Caco-2 (cell line): ENCODE results near the gene NGLY1. TPM values are rescaled to one million over a fixed set of nuclear protein-coding genes. Genes with fewer than 3 reads are reported as not detected.

Experiments
- BruUV-seq: library from RNA; stranded (reverse); fragments of 400-500 nt; replicated peaks from 2 replicates; lab custom pipeline; 2021; lab: Mats Ljungman, UMichigan
- CTCF ChIA-PET: fragments of 300-600 bp; sonication (Branson Sonifier 250); formaldehyde crosslinking; loops from one replicate; lab custom pipeline; 2022; ENCODE audit warnings: antibody characterized with exemption; lab: Charles Lee
- POLR2A ChIA-PET: fragments of 300-600 bp; sonication (Branson Sonifier 250); formaldehyde crosslinking; loops from one replicate; lab custom pipeline; 2022; ENCODE audit warnings: antibody characterized with exemption; lab: Charles Lee
- DNase-seq, 2 experiments: peaks; one replicate each; pipeline versions ENCODE4 v3.0.0 to v3.0.0-alpha.2; 2020 to 2022
- H3K27me3 ChIP-seq: replicated peaks from 2 replicates; pipeline ENCODE4 v1.6.0; 2011; ENCODE audit warnings: low read length; ENCODE audit not compliant: control insufficient read depth, insufficient read depth
- H3K36me3 ChIP-seq: 2 replicates; pipeline ENCODE4 v1.5.1; 2011; ENCODE audit warnings: low read length; ENCODE audit not compliant: control insufficient read depth, insufficient read depth
- H3K4me1 ChIP-seq: fragments of 250-450 bp; sonication (Bioruptor Pico); 2 replicates; pipeline ENCODE4 v1.5.1; 2020; ENCODE audit warnings: mild to moderate bottlenecking
- H3K4me3 ChIP-seq: 2 replicates; pipeline ENCODE4 v1.5.1; 2011; ENCODE audit warnings: low read depth, mild to moderate bottlenecking, control low read depth, low read length
- H3K9me3 ChIP-seq: fragments of 250-450 bp; sonication (Bioruptor Pico); 2 replicates; pipeline ENCODE4 v1.5.1; 2020; ENCODE audit warnings: mild to moderate bottlenecking, moderate library complexity
- H3K27ac Mint-ChIP-seq: one replicate; pipeline ENCODE4 v1.8.0; 2022; ENCODE audit warnings: mixed read lengths; ENCODE audit not compliant: unreplicated experiment
- H3K27me3 Mint-ChIP-seq: one replicate; pipeline ENCODE4 v1.8.0; 2022; ENCODE audit warnings: mixed read lengths; ENCODE audit not compliant: insufficient read depth, unreplicated experiment
- H3K36me3 Mint-ChIP-seq: one replicate; pipeline ENCODE4 v1.8.0; 2022; ENCODE audit warnings: mild to moderate bottlenecking, mixed read lengths; ENCODE audit not compliant: insufficient read depth, unreplicated experiment
- H3K4me1 Mint-ChIP-seq: one replicate; pipeline ENCODE4 v1.8.0; 2022; ENCODE audit warnings: low read depth, mixed read lengths; ENCODE audit not compliant: unreplicated experiment
- H3K4me3 Mint-ChIP-seq: one replicate; pipeline ENCODE4 v1.8.0; 2022; ENCODE audit warnings: mild to moderate bottlenecking, moderate library complexity, mixed read lengths; ENCODE audit not compliant: unreplicated experiment
- H3K9me3 Mint-ChIP-seq: one replicate; pipeline ENCODE4 v1.8.0; 2022; ENCODE audit warnings: mixed read lengths; ENCODE audit not compliant: unreplicated experiment
- CTCF ChIP-seq, 2 experiments: fragments of 200-600 bp in 1 of 2; IDR thresholded peaks; 1 replicate in 1 of 2; 2 replicates in 1 of 2; pipeline versions ENCODE4 v1.5.1 to v1.8.0; 2011 to 2022; ENCODE audit warnings: antibody characterized with exemption in 1 of 2, control low read depth in 1 of 2, inconsistent platforms in 1 of 2, low read depth in 1 of 2, low read length in 1 of 2, mild to moderate bottlenecking in 1 of 2, moderate library complexity in 1 of 2; ENCODE audit not compliant: insufficient read depth in 1 of 2, severe bottlenecking in 1 of 2, unreplicated experiment in 1 of 2
- intact Hi-C: fragments of 100-400 bp; cut with micrococcal nuclease; formaldehyde crosslinking; loops from one replicate; pipeline ENCODE4 v1.10.0; 2022; ENCODE audit not compliant: unreplicated experiment
- total RNA-seq: library from RNA; stranded (reverse); gene quantifications from 2 replicates; pipeline ENCODE4 v1.2.3, GENCODE V29; 2022

The NGLY1 gene
- total RNA-seq, 1 experiment from 2014 or later, result 27.1 TPM

GRCh38 chr3:25683410-25683809 is 99.8 kb downstream of the NGLY1 start:
- intact Hi-C loops, result no loop called here
- Histone ChIP-seq H3K4me3 (no peak overlapping the region), H3K36me3 (no peaks in the 10 kb centered on the region), H3K4me1 (no peaks in the 10 kb centered on the region), H3K27me3 (no peaks in the 10 kb centered on the region; the same call in 1 of the 2 replicates), H3K9me3 (no peaks in the 10 kb centered on the region)
- no peak overlapping the region for H3K27ac Mint-ChIP-seq
- no peak overlapping the region for H3K4me3 Mint-ChIP-seq
- no peaks in the 10 kb centered on the region for H3K4me1 Mint-ChIP-seq
- no TSS peak for BruUV-seq
- CTCF ChIA-PET, result no interaction called here
- H3K27me3 Mint-ChIP-seq, result peaks cover 6% of the 10 kb centered on the region
- no peak for TF ChIP-seq CTCF (IDR thresholded peaks at IDR 0.05; ENCODE audit: insufficient read depth in 1 of 2, low read depth in 1 of 2, low read length in 1 of 2, severe bottlenecking in 1 of 2, unreplicated experiment in 1 of 2)
- POLR2A ChIA-PET, result no interaction called here
- no peaks in the 10 kb centered on the region for H3K9me3 Mint-ChIP-seq
- H3K36me3 Mint-ChIP-seq, result no peaks in the 10 kb centered on the region
- no peak for DNase-seq

GRCh38 chr3:25679642-25680302 is 103.5 kb downstream of the NGLY1 start:
- H3K4me1 ChIP-seq, result no peaks in the 10 kb centered on the region
- Mint-ChIP-seq H3K4me3 (no peak overlapping the region), H3K9me3 (no peaks in the 10 kb centered on the region), H3K27ac (no peak overlapping the region), H3K36me3 (no peaks in the 10 kb centered on the region), H3K27me3 (peaks cover 3% of the 10 kb centered on the region), H3K4me1 (no peaks in the 10 kb centered on the region)
- H3K36me3 ChIP-seq, result no peaks in the 10 kb centered on the region
- DNase-seq, result no peak
- no TSS peak for BruUV-seq
- H3K4me3 ChIP-seq, result no peak overlapping the region
- H3K9me3 ChIP-seq, result no peaks in the 10 kb centered on the region
- ChIA-PET CTCF (no interaction called here), POLR2A (no interaction called here)
- intact Hi-C loops, result no loop called here
- TF ChIP-seq CTCF (IDR thresholded peaks at IDR 0.05; ENCODE audit: insufficient read depth in 1 of 2, low read depth in 1 of 2, low read length in 1 of 2, severe bottlenecking in 1 of 2, unreplicated experiment in 1 of 2), result no peak
- no peaks in the 10 kb centered on the region for H3K27me3 ChIP-seq

GRCh38 chr3:25679166-25679565 is 104.1 kb downstream of the NGLY1 start:
- no peak for TF ChIP-seq CTCF (IDR thresholded peaks at IDR 0.05; ENCODE audit: insufficient read depth in 1 of 2, low read depth in 1 of 2, low read length in 1 of 2, severe bottlenecking in 1 of 2, unreplicated experiment in 1 of 2)
- H3K27me3 ChIP-seq, result no peaks in the 10 kb centered on the region
- ChIA-PET POLR2A (no interaction called here), CTCF (no interaction called here)
- peaks cover 3% of the 10 kb centered on the region for H3K27me3 Mint-ChIP-seq
- no TSS peak for BruUV-seq
- H3K4me1 Mint-ChIP-seq, result no peaks in the 10 kb centered on the region
- H3K9me3 Mint-ChIP-seq, result no peaks in the 10 kb centered on the region
- no peak overlapping the region for H3K27ac Mint-ChIP-seq
- H3K4me1 ChIP-seq, result no peaks in the 10 kb centered on the region
- intact Hi-C loops, result no loop called here
- H3K36me3 ChIP-seq, result no peaks in the 10 kb centered on the region
- H3K4me3 Mint-ChIP-seq, result no peak overlapping the region
- DNase-seq, result no peak
- H3K4me3 ChIP-seq, result no peak overlapping the region
- H3K36me3 Mint-ChIP-seq, result no peaks in the 10 kb centered on the region
- no peaks in the 10 kb centered on the region for H3K9me3 ChIP-seq
